ENCODE measurements around the gene ADCY4. TPM values are rescaled to one million over a fixed set of nuclear protein-coding genes. Genes with fewer than 3 reads are reported as not detected.
A peak's percentile ranks its signal among the peaks of the same experiment; 100 is the strongest.

Gene ADCY4
- total and polyA plus RNA-seq, 2 of the 13 experiments (the other 11 are each of a cell fraction or from before 2014, with no cell fraction given), result 0.03 TPM; not detected in 1

GRCh38 chr14:24365600-24366412 is 30.9 kb upstream of the ADCY4 start (continued):
- TF ChIP-seq EZH2 (conservative IDR thresholded peaks at IDR 0.05; ENCODE audit: low read depth, low read length), result peak; percentile 86; the same call in 1 of the 2 replicates
- TF ChIP-seq SKIL (CRISPR knock-in tag; IDR thresholded peaks at IDR 0.05; ENCODE audit: borderline replicate concordance), result no peak
- peak in 1 of 2 experiments; percentile 95; a peak in 2 of 4 replicates for TF ChIP-seq KLF16 (CRISPR knock-in tag; IDR thresholded peaks at IDR 0.05)
- peak; percentile 93; the same call in 1 of the 2 replicates for TF ChIP-seq SMAD9 (CRISPR knock-in tag; IDR thresholded peaks at IDR 0.05)
- TF ChIP-seq ATF4 (CRISPR knock-in tag; IDR thresholded peaks at IDR 0.05), result no peak
- peak; percentile 30; the same call in 1 of the 2 replicates for TF ChIP-seq ARID3A (IDR thresholded peaks at IDR 0.05; ENCODE audit: low read depth, low read length)
- no peak for TF ChIP-seq ZFP41 (CRISPR knock-in tag; IDR thresholded peaks at IDR 0.05; ENCODE audit: borderline replicate concordance)
- TF ChIP-seq ZNF282 (IDR thresholded peaks at IDR 0.05; ENCODE audit: partially characterized antibody), result no peak
- 0 out of 2 replicates have a peak, but pooled peaks have one; percentile 88 for TF ChIP-seq ZKSCAN8 (CRISPR knock-in tag; IDR thresholded peaks at IDR 0.05; ENCODE audit: borderline replicate concordance)
- peak; percentile 95 for TF ChIP-seq SALL1 (CRISPR knock-in tag; IDR thresholded peaks at IDR 0.05)
- TF ChIP-seq ZNF280B (CRISPR knock-in tag; IDR thresholded peaks at IDR 0.05; ENCODE audit: borderline replicate concordance), result peak; percentile 79
- TF ChIP-seq ZNF281 (CRISPR knock-in tag; IDR thresholded peaks at IDR 0.05; ENCODE audit: borderline replicate concordance), result peak; percentile 12; the same call in 1 of the 2 replicates

Data from HepG2 (cell line).